Peyer's patch (tissue), 4 donors: ENCODE measurements around the gene SETD4.

Experiments used
- CTCF ChIP-seq, 6 experiments: fragments of 450-650 bp in 4 of 6; fragments of 200-600 bp in 2 of 6; sonication (generic) in 1 of 6; IDR thresholded peaks; one replicate each; pipeline ENCODE4 v1.5.1; 2017 to 2019; ENCODE audit warnings: antibody characterized with exemption in 6 of 6, mild to moderate bottlenecking in 3 of 6, moderate library complexity in 1 of 6
- POLR2A ChIP-seq, 2 donors: fragments of 450-650 bp; IDR thresholded peaks; one replicate each; pipeline ENCODE4 v1.5.1; 2017; ENCODE audit warnings: antibody characterized with exemption in 2 of 2, mild to moderate bottlenecking in 2 of 2, moderate library complexity in 2 of 2

DNA sequence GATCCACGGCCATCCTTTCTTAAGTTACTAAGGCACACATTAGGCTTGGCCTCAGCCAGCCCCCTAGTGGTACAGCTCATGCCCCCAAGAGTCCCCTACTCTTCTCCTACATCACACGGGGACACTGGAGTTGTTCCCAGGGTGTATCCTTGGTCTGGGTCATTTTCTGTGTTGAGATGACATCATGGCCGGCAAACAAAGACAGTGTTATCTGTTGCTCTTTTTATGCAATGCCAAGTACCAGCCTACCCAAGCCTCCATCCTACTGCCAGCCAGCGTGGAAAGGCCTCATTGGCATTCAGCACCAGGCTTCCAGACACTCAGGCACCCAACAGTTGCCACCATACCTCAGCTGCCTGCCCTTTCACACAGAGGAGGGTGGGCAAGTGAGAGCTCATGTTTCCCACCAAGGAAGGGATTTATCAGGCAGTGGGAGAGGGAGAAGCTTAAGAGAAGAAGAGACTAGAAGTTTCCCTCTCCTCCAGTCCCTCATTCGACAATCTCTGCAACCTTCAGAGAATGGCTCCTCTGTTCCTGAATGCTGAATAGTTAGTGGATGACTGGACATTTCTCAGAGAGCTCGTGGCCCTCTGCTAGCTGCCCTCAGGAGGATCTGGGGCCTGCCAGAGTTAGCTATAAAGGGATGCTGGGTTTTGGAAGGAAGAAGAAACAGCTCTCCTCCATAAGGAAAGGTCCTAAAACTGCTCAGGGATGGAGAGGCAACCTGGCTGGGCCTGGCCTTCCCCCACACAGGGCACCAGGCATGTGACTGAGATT, 27.2 kb upstream of the SETD4 start:
- no peak for TF ChIP-seq POLR2A (IDR thresholded peaks at IDR 0.05)
- no peak for TF ChIP-seq CTCF (IDR thresholded peaks at IDR 0.05)
